HL-60/S4 treated with retinoic acid at 250 ng/mL for 4 days and 3 days (cell line): ENCODE measurements around the gene ZNF236.
"Not testable (repeated sequence)": the region's sequence is repeated elsewhere in the genome, so short reads cannot be mapped to it uniquely, and the experiment has no call there.

Experiments
- in situ Hi-C: fragments of 300-500 bp; cut with MboI; formaldehyde crosslinking; loops from 2 replicates; pipeline ENCODE4 v1.7.0; 2022; ENCODE audit warnings: low sequenced_read_pairs

Gene ZNF236

DNA sequence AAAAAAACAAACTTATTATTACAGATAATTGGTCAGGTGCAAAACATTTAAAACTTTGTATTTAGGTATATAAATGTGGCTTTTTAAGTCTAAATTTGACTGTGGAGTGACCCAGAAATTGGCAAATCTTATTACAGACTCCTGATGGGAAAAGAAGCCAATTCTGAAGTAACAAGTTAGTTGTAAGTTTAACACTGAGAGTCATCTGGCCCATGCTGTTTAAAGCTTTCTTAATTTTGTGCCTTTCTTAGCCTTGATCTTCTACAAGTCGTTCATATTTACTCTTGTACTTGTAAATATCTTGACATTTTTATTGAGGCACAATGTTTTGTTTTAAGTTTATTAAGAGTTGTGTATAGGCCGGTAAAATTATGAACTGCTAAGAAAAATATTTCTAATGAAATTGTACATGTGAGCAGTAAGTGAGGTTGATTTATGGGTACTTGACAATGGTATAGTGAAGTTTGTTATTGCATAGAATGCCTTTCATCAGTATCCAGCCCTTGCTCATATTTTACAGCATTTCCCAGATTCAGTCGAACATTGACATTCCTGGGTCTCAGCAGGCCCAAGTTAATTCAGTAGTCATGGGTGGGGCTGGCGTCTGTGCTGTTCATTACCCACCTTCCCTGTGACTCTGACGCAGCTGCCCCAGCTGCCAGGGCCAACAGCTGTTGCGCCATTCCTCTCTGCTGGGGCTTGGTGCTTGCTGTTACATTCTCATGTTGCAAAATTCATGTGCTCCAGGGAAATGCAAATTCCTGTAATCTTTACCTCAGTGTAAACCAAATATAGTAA lies 121.4 kb downstream of the ZNF236 start:
- in situ Hi-C loops = no loop called here

DNA sequence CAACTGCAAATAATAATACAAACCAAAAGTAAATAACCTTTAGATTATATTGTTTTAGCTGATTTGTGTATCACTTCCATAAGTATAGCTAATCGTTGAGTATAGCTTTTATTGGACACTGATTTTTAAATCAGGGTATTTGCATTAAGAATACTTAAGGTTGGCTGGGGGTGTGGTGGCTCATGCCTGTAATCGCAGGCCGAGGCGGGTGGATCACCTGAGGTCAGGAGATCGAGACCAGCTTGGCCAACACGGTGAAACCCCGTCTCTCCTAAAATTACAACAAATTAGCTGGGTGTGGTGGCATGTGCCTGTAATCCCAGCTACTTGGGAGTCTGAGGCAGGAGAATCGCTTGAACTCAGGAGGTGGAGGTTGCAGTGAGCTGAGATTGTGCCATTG lies 122.0 kb downstream of the ZNF236 start:
- in situ Hi-C loops = not testable (repeated sequence)

DNA sequence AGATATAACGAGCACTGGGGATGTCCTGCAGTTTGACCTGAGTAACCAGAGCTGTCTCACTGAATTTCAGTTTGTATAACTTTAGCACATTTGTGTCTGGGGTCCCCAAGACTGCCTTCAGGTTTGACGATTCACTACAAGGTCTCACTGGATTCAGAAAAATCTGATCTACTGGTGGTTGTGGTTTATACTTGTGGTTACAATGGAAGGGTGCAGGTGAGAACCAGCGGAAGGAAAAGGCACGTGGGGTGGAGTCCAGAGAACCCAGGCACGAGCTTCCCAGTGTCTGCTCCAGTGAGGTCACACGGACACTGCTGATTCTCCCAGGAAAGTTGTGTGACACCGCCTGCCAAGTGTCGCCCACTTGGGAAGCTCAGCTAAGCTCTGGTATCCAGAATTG lies 126.0 kb downstream of the ZNF236 start:
- in situ Hi-C loops = no loop called here

DNA sequence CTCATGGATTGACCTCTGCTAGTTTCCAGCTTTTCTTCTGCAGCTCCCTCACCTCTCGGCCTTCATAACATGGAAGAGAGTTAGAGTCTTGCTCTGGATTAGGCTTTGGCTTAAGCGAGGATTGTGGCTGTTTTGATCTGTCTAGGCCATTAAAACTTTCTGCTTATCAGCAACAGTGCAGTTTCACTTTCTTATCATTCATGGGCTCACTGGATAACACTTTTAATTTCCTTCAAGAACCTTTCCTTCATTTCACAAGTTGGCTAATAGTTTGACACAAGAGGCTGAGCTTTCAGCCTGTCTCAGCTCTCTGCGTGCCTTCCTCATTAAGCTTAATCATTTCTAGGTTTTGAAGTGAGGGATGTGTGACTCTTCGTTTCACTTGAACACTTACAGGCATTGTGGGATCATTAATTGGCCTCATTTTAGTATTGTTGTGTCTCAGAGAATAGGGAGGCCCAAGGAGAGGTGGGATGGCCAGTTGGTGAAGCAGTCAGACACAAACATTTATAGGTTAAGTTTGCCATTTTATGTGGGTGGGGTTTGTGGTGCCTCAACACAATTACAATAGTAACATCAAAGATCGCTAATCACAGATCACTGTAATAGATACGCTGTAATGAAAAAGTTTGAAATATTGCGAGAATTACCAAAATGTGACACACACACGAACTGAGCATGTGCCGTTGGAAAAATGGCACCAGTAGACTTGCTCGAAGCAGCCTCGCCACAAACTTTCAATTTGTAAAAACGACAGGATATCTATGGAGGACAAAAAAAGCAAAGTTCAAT lies 129.3 kb downstream of the ZNF236 start:
- in situ Hi-C loops = no loop called here

DNA sequence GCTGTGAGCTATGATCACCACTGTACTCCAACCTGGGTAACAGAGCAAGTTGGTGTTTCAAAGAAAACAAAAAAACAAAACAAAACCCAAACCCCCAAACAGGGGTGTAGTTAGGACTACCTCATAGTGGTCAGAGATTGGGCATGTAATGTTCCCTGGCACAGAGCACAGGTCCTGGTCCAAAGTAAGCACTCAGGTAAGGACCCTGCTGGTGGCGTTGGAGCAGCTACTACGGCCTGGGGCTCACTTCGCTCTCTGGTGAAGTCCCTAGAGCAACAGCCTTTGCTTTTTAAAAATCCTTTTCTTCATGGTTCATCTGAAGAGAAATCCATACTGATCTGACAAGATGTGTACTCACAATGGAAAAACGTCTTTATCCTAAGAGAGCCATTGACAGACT lies 130.4 kb downstream of the ZNF236 start:
- in situ Hi-C loops = no loop called here

DNA sequence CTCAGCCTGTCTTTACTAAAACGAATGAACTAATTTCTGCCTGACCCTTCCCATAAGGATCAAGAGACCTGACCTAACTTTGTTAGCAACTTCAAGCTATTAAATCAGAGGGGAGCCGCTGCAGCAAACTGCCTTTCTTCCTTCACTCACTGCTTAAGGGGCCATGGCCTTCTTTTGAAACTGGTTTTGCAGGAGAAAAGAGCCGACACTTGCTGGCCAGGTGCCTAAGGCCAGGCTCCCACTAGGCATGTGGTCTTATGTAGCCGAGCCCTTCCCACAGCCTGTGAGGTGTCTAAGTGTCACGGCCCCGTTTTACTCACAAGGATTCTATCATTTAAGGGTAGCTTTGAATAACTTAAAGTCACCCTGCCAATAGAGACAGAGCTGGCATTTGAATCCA lies 130.8 kb downstream of the ZNF236 start:
- in situ Hi-C loops = no loop called here

DNA sequence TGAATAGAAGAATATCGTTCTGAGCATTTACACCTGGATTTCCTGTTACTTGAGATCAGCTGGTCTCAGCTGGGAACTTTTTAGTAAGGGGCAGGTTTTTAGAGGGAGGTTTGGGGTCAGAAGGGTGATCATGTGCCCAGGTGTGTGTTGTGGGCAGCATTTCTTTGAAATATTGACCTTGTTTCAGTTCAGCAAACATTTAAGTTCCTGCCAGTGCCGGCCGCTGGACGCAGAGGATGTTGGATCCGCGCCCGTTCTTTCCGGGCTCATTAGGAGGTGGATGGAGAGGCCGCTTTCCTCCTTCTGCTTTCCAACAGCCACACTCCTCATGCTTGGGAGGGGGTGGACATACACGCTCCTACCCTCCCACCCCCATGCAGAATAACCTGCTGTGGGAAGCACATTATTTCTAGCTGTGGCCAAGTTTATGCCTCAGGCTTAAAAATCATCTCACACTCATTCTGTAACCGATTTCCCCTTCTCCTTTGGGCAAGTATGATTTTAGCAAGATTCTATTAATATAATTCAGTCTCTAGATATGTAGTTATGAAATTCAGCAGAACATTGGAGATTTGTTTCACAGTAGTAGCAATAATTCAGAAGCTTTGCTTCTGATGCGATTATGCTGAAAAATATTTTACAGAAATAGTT lies 131.4 kb downstream of the ZNF236 start:
- in situ Hi-C loops = no loop called here

DNA sequence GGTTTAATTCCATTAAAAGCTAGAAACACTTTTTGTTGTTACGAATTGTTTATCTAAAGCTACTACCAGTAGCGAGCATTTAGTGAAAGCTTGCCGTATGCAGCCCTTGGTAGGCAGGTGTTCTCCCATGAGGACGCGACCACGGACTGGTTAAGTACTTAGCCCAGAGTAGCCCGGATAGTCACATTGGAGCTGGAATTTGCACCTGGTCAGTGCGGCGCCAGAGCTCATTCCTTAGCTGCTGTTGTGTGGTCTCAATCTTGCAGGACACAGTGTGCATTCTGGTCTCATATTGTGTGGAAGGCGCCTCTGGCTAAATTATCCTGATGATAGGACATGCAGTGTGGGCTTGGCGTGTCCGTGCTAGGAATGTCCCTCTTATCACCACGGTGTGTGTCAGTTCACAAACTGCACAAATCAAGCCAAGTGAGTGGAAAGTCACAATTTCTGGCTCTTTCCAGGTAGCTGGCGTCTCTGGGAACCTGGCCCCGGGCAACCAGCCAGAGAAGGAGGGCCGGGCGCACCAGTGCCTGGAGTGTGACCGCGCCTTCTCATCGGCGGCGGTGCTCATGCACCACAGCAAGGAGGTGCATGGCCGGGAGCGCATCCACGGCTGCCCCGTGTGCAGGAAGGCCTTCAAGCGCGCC lies 133.3 kb downstream of the ZNF236 start:
- in situ Hi-C loops = no loop called here

DNA sequence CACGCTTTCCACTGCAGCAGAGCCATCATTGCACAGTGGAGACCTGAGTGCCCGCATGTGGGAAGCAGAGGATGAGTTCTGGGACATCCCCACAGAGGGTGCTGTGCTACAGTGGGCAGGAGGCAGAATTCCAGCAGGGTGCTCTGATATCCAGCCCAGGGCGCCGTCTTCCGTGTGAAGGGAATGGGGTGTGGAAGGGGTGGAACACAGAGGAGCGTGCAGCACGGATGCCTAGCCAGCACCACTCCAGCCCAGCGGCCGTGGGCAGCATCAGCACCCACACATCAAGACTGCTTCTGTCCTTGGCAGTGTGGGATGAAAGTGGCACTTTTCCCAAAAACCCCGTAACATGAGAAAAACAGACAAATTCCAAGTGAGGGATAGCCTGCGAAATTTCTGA lies 134.3 kb downstream of the ZNF236 start:
- in situ Hi-C loops = no loop called here

DNA sequence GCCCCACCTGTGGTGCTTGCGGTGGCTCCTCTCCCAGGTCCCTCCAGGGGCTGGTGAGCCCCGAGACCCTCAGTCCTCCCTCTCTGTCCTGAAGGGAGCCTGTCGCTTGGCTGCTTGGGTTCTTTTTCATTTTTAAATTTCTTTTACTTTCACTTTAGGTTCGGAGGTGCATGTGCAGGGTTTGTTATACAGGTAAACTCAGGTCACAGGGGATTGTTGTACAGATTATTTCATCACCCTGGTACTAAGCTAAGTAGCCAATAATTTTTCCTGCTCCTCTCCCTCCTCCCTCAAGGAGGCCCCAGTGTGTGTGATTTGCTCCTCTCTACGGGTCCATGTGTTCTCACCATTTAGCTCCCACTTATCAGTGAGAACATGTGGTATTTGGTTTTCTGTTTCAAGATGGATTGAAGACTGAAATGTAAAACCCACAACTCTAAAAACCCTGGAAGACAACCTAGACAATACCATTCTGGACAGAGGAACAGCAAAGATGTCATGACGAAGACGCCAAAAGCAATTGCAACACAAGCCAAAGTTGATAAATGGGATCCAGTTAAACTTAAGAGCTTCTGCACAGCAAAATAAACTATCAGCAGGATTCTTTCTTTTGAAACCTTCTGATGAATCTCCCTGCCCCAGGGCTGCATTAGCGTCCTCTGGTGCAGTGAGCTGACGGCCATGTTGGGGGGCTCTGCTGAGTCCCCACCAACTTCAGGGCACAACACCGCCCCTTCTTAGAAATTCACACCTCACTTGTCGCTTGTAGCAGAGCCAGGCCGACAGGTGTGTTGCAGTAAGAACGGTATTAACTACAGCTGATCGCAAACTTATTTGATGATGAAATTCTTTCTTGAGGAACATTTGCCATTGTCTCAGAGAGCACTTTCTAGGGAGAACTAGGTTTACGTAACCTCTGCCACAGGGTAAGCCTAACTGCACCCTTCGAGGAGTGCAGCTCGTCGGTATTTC lies 135.3 kb downstream of the ZNF236 start:
- in situ Hi-C loops = no loop called here

DNA sequence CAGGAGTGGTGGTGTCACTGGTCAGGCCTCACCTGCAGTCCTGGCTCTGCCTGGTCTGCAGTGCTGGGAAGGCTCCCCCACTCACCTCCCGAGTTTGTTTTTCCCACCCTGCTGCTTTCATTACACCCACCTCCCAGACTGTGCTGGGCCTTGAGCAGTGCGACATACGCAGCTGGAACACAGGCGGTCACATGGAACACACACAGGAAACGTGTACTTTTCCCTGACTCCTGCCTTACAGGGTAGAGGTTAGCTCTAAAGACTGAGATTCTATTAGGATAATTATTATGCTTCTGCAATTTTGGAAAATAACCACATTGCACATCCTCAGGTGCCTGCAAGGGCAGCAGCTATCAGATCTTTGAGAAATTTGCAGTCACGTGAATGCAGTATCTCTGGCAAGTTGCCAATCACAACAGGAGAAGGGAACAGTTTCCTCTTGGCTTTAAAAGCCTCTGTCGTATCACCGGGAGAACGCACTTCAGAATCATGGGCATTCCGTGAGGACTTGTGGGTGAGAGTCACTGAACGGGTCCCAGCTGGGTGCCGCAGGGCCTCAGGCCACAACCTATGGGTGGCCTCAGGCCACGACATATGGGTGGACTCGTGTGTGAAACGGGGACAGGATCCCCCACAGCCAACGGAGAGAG lies 136.5 kb downstream of the ZNF236 start:
- in situ Hi-C loops = no loop called here

DNA sequence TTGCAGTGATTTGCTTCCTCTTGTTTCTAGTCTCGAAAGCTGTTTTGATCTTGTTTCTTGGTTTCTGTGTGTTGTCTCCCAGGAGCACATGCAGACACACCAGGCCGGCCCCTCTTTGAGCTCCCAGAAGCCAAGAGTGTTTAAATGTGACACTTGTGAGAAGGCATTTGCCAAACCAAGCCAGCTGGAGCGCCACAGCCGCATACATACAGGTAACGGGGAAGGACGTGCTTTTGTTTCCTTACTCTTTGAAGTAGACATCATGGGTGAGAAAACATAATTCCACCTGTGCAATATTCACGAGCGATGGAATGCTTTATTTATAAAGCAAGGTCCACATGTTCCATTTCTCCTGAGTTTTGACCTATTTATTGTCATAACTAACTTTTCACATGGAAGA lies 137.2 kb downstream of the ZNF236 start:
- in situ Hi-C loops = no loop called here

DNA sequence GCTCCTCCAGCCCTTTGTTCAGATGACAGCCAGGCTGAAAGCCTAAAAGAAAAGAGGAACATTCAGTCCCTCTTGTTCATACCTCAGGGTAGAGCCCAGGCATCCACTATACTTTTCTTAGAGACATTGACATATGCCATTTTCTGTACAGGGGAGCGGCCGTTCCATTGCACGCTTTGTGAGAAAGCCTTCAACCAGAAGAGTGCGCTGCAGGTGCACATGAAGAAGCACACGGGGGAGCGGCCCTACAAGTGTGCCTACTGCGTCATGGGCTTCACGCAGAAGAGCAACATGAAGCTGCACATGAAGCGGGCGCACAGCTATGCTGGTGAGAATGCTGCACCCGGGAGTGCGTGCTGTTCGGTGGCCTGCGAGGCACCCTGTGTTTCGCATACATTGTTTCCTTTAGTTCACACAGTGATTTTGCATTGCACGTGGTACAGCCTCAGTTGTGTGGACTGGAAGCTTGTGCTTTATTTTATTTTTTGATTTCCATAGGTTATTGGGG lies 138.2 kb downstream of the ZNF236 start:
- in situ Hi-C loops = no loop called here

DNA sequence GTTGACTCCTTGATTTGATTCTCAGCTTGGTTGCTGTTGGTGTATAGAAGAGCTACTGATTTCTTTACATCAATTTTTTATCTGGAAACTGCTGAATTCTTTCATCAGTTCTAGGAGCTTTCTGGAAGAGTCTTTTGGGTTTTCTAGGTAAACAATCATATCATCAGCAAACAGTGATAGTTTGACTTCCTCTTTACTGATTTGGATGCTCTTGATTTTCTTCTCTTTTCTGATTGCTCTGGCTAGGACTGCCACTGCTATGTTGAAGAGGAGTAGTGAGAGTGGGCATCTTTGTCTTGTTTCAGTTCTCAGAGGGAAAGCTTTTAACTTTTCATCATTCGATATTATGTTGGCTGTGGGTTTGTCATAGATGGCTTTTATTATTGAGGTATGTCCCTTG lies 140.5 kb downstream of the ZNF236 start:
- in situ Hi-C loops = no loop called here

DNA sequence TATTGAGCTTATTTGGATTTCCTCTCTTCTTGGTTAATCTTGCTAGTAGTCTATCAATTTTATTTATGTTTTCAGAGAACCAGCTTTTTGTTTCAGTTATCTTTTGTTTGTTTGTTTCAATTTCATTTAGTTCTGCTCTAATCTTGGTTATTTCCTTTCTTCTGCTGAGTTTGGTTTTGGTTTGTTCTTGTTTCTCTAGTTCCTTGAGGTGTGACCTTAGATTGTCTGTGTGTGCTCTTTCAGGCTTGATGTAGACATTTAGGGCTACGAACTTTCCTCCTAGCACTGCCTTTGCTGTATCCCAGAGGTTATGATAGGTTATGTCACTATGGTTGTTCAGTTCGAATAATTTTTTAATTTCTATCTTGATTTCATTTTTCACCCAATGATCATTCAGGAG lies 141.6 kb downstream of the ZNF236 start:
- in situ Hi-C loops = no loop called here

DNA sequence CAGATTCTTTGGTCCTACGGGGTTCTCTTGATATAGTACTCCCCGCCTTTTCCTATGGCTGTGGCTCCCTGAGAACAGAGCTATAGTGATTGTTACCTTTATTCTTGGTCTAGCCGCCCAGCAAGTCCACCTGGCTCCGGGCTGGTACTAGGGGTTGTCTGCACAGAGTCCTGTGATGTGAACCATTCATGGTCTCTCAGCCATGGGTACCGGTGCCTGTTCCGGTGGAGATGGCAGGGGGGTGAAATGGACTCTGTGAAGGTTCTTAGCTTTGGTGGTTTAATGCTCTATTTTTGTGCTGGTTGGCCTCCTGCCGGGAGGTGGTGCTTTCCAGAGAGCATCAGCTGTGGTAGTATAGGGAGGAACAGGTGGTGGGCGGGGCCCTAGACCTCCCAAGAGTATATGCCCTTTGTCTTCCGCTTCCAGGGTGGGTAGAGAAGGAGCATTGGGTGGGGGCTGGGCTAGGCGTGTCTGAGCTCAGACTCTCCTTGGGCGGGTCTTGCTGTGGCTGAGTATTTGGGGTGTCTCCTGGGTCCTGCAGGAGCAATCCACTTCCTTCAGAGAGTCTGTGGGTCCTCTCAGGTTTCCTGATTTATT lies 143.3 kb downstream of the ZNF236 start:
- in situ Hi-C loops = not testable (repeated sequence)

DNA sequence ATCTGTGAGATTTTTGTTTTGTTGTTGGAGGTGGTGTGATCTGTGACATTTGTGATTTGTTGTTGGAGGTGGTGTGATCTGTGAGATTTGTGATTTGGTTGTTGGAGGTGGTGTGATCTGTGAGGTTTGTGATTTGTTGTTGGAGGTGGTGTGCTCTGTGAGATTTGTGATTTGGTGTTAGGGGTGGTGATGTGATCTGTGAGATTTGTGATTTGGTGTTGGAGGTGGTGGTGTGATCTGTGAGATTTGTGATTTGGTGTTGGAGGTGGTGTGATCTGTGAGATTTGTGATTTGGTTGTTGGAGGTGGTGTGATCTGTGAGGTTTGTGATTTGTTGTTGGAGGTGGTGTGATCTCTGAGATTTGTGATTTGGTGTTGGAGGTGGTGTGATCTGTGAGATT lies 144.9 kb downstream of the ZNF236 start:
- in situ Hi-C loops = not testable (repeated sequence)

DNA sequence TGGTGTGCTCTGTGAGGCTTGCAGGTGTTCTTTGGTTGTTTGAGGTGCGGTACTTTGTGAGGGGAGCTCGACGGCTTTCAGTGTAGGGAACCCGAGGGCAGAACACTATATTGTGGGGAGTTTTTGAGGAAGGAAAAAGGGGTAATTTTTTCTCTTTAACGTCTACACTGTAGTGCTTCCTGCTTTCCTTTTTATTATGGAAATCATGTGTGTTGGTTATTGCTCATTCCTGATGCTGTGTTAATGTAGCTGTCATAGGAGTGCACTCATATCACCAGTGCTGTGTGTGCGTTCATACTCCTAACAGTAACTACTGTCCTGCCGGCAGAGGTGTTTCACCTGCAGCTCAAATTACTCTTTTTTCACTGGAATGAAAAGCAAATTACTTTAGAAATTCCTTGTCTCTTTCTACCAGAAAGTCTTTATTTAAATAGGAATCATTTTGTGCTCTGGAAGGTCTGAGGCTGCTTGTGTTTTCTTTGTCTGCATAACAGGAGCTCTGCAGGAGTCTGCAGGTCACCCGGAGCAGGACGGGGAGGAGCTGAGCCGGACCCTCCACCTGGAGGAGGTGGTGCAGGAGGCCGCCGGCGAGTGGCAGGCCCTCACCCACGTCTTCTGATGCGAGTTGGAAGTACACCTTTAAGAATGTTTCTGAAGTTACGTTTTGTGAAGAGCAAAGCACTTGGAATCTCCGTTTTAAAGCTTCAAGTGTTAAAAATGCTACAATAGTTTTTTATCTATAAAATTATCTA lies 145.5 kb downstream of the ZNF236 start:
- in situ Hi-C loops = no loop called here
